Amniotic epithelial cell (primary cell): Measurements from ENCODE around the gene GPATCH8.
"Not testable (repeated sequence)": the region's sequence is repeated elsewhere in the genome, so short reads cannot be mapped to it uniquely, and the experiment has no call there.

ENCODE experiments used
- DNase-seq: peaks from one replicate; pipeline ENCODE4 v3.0.0-alpha.2; 2010; ENCODE audit warnings: low read depth

The GPATCH8 gene

GRCh38 chr17:44503147-44504029 lies at the start of gene GPATCH8:
Gene GPATCH8 (minus strand): TSS chr17:44503406. CDS start chr17:44503370, 36 bp downstream.
- DNase-seq = peak; percentile 93

- DNase-seq = peak; percentile 76
These were observed 49.2 kb upstream of the GPATCH8 start for GRCh38 chr17:44552361-44552760.

- no peak for DNase-seq
These were observed 46.5 kb upstream of the GPATCH8 start for GRCh38 chr17:44549686-44550085.

GRCh38 chr17:44548376-44549230 lies 45.4 kb upstream of the GPATCH8 start:
- no peak for DNase-seq

GRCh38 chr17:44547625-44548267 lies 44.5 kb upstream of the GPATCH8 start:
- no peak for DNase-seq

- DNase-seq = peak; percentile 47
These were observed 43.7 kb upstream of the GPATCH8 start for GRCh38 chr17:44546671-44547606.

- no peak for DNase-seq
These were observed 40.8 kb upstream of the GPATCH8 start for GRCh38 chr17:44543905-44544523.

- DNase-seq = peak; percentile 86
These were observed 40.2 kb upstream of the GPATCH8 start for GRCh38 chr17:44543213-44543904.

- no peak for DNase-seq
These were observed 38.8 kb upstream of the GPATCH8 start for GRCh38 chr17:44541884-44542581.

- DNase-seq = no peak
These were observed 37.3 kb upstream of the GPATCH8 start for GRCh38 chr17:44540246-44541084.

GRCh38 chr17:44539673-44540072 lies 36.5 kb upstream of the GPATCH8 start:
- no peak for DNase-seq

GRCh38 chr17:44537922-44538321 lies 34.7 kb upstream of the GPATCH8 start:
- not testable (repeated sequence) for DNase-seq

GRCh38 chr17:44536090-44536953 lies 33.1 kb upstream of the GPATCH8 start:
- peak; percentile 54 for DNase-seq

- DNase-seq = peak; percentile 77
These were observed 30.5 kb upstream of the GPATCH8 start for GRCh38 chr17:44533533-44534246.

- no peak for DNase-seq
These were observed 27.8 kb upstream of the GPATCH8 start for GRCh38 chr17:44530896-44531418.

- no peak for DNase-seq
These were observed 26.7 kb upstream of the GPATCH8 start for GRCh38 chr17:44529864-44530263.

GRCh38 chr17:44527954-44528353 lies 24.7 kb upstream of the GPATCH8 start:
- DNase-seq = no peak
